HG03571 (cell line): ENCODE measurements around the gene CYP3A4.
A peak's percentile ranks its signal among the peaks of the same experiment; 100 is the strongest.
"Not testable (repeated sequence)": the region's sequence is repeated elsewhere in the genome, so short reads cannot be mapped to it uniquely, and the experiment has no call there.

Experiments used
- ATAC-seq: cut with Tn5 transposase; IDR thresholded peaks from one replicate; pipeline ENCODE4 v1.9.1; 2021; ENCODE audit not compliant: unreplicated experiment

Gene CYP3A4

DNA sequence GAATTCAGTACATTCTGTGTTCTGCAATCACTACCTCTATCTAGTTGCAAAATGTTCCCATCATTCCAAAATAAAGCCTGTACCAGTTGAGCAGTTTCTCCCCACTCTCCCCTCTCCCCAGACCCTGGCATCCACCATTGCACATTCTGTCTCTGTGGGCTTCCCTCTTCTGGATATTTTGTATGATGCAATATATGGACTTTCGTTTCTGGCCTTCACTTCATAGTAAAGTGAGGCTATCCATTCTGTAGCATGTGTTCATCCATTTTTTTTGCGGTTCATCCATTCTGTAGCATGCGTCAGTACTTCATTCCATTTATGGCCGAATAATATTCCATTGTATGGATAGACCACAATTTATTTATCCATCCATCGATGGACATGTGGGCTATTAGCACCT, 9.5 kb upstream of the CYP3A4 start:
- ATAC-seq = no peak

DNA sequence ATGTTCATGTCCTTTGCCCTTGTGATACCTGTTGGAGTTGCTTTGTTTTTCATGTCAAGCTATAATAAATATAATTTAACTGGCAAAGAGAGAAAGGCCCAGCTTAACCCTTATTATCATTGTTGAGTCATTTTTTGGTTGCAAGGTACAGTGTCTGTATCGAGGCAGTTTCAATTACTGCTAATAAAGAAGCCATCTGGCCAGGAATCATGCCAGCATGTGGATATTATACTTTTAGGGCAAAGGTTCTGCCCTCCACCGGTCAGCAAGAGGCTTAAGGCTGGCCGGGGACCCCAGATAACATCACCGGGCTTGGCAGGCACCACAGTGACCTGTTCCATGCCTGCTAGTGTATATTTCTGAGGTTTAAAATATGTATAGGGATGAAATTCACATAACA, 9.0 kb upstream of the CYP3A4 start:
- no peak for ATAC-seq

DNA sequence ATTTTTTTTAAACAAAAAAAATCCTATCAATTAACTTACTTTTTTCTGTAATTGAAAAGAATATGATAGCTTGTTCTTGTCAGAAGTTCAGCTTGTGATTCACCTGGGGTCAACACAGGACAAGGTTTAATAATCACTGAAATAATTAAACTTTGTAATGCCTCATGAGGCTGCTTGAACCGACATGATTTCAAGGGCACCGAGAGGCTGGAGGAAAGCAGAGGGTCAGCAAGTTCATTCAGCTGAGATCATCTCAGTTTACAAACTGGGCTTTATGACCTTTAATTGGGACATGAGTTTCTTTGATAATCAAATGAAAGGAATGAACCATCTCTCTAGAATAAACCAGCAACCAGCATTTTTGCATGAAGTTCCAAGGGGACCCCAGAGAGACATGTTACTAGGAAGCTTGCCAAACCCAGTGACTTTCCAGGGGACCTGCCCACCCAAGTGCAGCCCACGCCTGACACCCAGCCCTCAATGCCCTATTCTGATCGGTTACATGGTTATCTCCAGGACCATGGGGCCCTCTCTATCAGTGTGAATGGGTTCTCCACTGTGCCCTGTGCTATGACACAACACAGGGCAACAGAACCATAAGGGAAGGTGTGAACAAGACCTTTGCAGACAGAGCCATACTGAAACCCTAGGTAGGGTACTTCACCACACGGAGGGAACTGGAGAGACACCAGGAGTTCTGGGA, 7.8 kb upstream of the CYP3A4 start:
- no peak for ATAC-seq

DNA sequence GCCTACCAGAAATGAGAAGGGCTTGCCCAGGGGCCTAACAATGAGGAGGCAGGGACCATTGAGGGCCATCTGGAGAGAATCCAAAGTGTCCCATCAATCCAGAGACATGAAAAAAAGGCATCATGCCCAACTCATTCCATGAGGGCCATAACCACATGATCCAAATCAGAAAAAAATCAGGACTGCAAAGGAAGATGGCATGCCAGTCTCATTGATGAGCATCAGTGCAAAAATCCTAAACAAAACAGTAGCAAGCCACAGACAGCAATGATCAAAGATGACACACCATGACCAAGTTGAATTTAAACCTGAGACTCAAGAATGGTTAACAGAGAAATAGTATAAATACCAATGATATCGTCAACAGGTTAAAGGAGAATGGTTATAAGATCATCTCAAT, 7.0 kb upstream of the CYP3A4 start:
- no peak for ATAC-seq

DNA sequence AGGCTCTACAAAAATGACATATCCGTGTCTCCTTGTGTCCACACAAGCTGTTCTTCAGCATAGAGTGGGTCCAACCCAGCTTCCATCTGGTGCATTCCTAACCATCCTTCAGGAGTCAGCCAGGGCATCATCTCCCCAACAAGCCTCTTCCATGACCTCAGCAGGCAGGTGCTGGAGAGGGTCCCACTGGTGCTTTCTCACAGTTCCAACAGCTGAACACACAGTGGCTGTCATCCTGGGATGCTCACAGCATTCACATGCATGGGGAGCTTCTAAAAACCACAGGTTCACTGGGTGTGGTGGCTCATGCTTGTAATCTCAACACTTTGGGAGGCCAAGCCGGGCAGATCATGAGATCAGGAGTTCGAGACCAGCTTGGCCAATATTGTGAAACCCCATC, 6.4 kb upstream of the CYP3A4 start:
- no peak for ATAC-seq

DNA sequence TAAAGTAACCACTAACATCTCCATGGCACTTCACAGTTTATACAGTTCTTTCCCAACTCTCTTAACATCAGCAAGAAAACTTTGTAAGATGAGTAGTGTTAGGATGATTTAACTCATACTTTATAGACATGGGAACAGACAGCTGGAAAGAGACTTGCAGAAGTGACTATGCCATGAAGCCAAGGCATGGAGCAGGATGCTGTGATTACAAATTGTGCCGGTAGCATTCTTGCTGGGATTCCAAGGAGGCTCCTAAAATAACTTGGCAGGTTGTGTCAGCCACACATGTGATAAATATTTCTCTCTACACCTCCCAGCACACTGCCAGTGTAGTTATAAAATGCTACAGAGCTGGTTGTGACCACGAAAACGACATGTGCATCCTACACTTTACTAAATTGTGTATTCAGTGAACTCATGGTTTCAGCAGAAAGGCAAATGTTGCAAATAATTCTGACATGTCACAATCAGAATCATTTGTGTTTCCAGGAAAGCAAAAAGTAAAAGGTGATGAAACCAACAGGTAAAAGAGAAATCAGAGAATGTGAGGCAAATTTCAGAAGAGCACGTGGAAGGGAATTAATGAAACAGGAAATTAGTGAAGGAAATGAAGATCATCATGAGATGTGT, 5.6 kb upstream of the CYP3A4 start:
- no peak for ATAC-seq

DNA sequence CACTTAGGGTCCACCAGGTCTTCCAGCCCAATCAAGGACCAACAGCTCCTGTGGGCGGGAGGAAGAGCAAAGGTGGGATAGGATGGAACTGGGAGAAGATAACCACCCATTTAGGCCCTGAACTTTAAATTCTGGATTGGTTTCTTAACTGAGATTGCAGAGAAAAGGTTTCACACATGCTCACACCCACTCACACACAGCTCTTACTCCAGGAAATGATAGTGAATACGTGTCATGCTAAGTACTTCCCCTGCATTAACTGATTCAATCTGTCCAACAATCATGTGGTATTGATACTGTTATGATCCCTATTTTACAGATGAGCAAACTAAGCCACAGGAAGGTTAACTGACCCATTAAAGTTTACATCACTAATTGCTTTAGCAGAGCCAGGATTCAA, 4.6 kb upstream of the CYP3A4 start:
- no peak for ATAC-seq

DNA sequence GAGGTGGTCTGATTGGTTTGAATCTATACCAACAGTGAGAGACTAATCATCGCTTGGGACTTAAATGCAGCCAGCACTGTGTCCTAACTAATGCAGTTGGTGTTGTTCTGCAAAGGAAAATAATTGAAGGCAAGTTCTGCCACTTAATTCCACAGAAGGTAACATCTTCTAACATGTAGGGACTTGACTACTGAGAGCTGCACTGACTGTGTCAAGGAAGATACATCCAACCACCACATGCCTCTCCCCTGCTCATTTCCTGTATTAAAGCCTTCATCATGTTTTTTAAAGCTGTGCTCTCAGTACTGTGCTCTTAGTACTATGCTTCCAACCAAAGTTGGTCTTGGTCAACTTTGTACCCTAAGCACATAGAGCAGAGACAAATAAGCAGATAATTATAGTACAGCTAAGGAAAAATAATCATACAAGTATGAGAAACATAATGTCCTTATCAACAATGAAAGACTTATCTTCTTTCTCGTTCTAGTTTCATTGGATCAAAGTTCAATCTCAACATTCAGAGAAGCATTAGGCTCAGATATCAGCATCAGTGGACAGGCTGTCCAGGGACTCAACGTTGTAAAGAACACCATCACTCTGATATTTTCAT, 2.8 kb upstream of the CYP3A4 start:
- ATAC-seq = no peak

DNA sequence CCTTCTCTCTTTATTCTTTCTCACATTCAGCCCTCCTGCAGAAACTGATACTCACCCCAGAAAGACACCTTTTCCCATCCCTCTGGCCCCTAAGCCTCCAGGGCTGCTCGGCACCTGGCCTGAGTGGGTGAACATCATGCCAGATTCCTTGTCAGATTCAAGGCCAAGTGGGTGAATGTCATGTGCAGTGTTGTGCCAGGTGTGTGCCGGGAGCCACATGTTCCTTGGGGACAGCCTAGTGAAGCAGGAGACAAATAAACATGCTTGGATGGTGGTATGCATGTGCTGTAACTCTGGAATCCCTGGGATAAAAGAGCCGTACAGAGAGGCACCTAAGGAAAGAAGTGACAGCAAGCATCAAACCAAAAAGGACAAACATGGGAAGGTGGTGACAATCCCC, 1.7 kb upstream of the CYP3A4 start:
- ATAC-seq = not testable (repeated sequence)

DNA sequence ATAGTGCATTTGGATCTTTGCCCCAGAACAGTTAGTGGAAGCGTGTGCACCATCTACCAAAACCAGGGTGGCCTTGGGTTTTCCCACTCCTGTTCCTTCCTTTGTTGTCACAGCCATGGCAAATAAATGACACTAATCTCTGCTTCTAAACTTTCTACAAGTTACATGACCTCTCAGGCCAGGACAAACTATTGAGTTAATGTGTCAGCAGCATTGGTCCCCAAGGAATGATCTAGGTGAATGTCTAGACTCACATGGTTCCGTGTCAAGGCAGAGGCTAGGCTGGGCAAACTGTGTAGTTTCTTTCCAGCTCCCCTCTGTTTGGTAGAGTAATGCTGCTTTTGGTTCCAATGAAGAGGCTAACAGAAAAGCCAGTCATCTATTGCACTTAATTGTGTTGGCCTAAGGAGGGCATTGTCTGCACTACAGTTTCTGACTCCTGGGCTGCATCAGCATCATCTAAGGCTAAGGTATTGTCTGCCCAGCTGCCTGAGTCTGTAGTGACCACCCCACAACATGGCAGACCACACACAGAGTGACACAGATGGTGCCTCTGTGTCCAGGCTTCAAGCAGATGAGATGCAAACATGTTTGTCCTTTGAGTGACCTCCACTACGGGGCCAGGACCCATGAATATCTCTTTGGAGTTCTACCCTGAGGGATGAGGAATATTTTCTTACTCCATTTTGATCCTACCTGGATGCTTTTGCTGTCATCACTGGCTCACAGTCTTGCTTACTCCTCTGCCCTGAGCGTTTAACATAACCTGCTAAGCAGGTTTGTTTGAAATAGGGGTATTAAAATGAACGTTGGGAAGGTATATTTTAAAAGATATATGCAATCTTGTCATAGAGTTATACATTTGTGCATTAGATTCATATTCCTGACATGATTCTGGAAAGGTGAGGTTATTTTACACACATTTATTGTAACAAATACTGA, 1.7 kb downstream of the CYP3A4 start:
- no peak for ATAC-seq

DNA sequence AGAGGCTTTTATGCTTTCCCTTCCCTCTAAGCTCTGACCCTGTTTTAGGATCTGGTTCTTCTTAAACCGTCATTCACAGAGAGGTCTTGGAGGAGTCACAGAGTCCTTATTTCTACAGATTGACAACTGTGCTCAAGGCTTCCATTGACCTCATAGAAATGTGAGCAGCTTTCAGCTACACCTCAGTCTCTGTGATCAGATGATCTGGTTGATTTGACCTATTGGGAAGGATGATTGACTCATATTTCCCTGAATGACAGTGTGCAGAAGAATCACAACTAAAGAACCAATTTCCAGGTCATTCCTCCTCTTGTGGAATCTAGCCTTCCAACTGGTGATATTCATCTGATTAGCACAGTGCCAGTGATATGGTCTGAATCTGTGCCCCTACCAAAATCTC, 3.4 kb downstream of the CYP3A4 start:
- ATAC-seq = no peak

DNA sequence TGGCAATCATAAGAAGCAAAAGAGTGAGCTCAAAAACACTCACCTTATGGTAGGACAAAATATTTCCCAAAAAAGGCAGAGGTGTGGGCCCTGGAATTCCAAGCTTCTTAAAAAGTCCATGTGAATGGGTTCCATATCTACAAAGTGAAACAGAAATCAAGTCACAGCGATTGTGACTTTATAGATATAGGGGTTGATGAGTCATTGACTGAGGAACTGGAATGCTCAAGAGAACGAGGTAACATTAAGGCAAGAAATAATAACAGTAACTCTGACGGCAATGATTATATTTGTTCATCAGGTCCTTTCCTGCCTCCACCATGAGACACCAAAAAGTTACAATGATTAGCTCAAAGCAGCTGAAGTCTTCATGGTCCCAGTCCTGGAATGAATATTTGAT, 4.0 kb downstream of the CYP3A4 start:
- no peak for ATAC-seq

DNA sequence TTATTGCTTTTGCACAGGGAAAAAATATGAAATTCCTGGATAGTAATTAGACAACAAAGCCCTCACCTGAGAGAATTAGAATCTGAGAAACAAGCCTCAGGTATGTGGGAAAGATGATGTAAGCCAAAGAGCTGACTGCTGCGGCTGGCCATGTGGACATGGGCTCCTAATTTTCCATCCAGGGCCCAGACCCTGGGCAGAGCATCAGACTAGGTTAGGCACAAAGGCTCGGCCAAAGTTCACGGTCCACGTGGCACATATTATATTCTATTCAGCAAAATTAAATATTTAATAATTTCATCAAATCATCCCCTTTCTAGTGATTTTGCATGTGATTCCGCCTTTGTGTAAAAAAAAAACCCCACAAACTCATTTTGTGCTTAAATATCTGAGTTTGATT, 5.1 kb downstream of the CYP3A4 start:
- ATAC-seq = no peak

DNA sequence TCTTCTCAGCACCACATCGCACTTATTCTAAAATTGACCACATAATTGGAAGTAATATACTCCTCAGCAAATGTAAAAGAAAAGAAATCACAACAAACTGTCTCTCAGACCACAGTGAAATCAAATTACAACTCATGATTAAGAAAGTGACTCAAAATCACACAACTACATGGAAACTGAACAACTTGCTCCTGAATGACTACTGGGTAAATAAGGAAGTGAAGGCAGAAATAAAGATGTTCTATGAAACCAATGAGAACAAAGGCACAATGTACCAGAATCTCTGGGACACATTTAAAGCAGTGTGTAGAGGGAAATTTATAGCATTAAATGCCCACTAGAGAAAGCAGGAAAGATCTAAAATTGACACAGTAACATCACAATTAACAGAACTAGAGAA, 10.6 kb downstream of the CYP3A4 start:
- ATAC-seq = not testable (repeated sequence)

DNA sequence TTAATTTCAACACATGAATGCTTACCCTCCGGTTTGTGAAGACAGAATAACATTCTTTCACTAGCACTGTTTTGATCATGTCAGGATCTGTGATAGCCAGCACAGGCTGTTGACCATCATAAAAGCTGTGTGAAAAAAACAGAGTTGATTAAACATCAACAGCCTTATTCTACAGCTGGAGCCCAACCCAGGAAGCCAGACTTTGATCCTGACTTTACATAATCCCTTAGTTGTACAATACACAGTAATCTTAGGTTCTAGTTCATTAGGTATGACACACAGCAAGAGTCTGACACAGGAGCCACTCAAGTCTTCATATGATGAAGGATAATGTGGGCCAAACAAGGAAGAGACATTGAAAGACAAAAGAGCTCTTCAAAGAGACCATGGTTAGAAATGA, 11.4 kb downstream of the CYP3A4 start:
- no peak for ATAC-seq

DNA sequence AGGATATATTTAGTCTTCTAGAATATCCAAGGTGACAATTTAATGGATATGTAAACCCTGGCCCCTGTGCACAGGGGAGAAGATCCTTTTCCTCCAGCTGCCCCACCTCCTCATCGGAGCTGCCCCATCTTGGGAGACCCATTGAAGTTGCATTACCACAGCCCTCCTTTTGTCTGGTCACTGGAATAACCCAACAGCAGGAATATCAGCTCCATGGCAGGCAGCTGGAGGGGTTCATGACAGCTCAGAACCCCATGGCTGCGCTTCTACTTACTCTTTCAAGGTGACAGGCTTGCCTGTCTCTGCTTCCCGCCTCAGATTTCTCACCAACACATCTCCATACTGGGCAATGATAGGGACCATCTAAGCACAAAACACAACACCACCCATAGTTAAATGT, 14.5 kb downstream of the CYP3A4 start:
- not testable (repeated sequence) for ATAC-seq

DNA sequence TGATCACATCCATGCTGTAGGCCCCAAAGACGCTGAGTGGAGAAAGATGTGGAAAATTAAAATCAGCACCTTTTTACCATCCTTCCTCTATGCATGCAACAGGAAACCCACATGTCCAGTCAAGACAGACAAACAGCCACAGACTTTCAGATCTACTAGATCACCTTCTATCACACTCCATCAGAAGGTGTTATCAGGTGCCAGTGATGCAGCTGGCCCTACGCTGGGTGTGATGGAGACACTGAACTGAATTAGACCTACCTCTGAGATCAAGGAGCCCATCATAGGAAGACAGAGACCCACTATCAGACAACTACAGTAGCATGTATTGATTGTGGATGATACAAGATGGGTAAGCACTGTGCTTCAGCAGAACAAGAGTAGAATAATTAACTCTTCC, 15.5 kb downstream of the CYP3A4 start:
- ATAC-seq = no peak

DNA sequence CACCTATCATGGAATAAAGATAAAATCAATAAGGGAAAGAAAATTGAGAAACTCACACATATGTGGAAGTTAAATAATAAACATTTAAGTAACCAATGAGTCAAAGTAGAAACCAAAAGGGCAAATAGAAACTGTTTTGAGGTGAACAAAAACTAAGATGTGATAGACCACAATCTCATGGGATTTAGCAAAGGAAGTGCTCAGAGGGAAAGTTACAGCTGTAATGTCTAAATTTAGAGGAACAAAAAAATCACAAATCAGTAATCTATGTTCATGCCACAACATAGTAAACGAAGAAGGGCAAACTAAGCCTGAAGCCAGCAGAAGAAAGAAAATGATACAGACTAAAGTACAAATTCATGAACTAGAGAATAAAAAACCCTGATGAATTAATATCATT, 16.3 kb downstream of the CYP3A4 start:
- ATAC-seq = peak; percentile 68

DNA sequence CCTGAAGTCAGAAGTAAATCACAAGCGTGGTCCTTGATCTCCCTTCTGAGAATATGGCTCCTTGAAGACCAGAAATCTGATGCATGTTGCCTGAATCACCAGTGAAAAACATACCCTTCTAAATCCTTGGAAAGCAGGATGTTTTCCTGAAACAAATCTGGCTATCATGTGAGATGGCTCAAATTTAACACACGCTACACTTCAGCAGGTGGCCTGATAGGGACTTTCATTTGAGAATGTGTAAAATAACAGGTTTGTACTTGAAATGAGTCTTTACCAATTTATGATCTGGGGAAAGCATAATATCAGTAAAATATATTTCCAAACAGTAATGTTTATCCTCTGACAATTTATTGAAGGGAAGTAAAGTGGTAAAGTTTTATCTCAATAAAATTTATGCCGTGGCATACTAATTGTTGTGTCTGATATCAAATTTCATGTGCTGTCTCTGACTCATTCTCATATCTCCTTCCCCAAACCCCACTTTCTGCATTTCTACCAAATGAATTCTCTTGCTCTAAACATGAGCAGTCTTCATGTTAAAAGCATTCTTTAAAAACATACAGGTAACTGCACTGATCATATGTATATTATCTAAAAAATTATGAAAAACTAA, 17.4 kb downstream of the CYP3A4 start:
- no peak for ATAC-seq

DNA sequence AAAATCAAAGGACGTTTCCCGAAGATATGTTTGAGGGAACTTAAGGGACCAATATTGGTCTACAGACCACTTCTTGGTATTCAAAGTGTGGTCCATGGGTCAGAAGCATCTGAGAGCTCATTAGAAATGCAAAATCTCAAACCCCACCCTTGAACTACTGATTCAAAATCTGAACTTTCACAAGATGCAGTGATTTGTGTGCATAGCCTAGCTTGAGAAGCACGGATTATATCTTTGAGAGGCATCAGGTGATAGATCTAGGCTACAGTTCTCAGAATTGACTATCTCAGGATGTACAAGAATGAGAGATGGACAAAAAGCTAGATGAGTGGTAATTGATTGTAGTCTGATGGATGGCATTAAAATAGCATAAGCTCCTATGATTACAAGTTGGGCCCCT, 19.5 kb downstream of the CYP3A4 start:
- ATAC-seq = no peak

DNA sequence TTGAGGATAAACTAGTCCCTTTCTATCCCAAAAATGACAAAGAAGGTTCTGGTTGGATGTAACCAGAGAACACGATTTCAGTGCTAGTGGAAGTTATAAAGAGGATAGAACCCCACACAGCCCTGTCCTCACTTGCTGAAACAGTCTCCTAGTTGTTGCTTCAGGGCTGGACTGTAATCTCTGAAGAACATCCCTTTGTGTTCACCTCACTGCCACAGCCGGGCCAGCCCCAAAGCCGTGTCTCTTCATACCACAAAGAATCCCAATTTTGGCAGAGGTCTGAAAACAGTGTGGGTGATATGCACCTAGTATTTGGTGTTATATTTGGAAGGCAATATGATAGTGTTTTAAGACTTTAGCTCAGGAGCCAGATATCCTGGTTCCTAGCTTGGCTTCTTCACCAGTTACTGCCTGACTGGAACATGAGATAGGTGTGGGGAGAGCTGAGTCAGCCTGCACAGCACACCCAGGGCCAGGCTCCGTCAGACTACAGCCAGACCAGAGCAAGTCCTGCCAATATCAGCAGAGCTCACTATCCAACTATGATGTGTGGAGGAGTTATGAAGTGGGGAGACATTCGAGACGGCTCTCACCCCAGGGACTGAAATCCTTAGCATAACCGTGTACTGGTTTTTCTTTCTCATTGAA, 21.2 kb downstream of the CYP3A4 start:
- ATAC-seq = no peak
